ENCODE results near the gene CFAP57. TPM values are rescaled to one million over a fixed set of nuclear protein-coding genes. Genes with fewer than 3 reads are reported as not detected.

Gene CFAP57
- total and polyA plus RNA-seq, 2 of the 8 experiments (the other 6 are each of a cell fraction or from before 2014, with no cell fraction given): 0.20 to 0.80 TPM

DNA sequence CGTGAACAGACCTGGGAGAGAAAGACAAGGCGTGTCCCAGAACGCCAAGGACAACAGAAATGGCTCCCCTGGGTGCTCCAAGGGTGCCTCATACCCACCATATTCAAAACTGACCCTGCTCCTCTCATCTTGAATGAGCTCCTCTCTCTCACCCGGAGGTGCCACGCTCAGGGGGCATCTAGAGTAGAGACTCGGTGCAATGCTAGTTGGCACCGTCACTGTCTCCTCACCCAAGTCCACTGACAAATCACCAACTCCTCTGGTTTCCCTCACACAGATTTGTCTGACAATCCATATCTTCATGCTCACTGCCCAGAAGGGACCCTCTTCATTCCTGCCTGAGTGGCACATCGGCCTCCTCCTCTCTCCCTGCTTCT is 102.7 kb downstream of the CFAP57 start:
- H3K4me1 ChIP-seq (replicated peaks in 1 of 4; ENCODE audit: control insufficient read depth in 3 of 4, insufficient read depth in 4 of 4, low read length in 3 of 4): peaks cover 0 to 11% (median 3%) of the 10 kb centered on the region in 4 experiments; a peak in 4 of 7 replicates
- WGBS, 2 experiments (ENCODE audit: extremely low coverage in 1 of 2, insufficient coverage in 1 of 2, insufficient read length in 1 of 2, insufficient replicate concordance in 2 of 2, low coverage in 1 of 2, low lambda C conversion rate in 2 of 2, missing lambda C conversion rate in 1 of 2): 90% methylated on average over 8 of the region's 8 CpGs; no CpG with 5 or more reads in 1 of the 2 experiments
- no peak overlapping the region for H3K14ac ChIP-seq (ENCODE audit: insufficient read length)
- CTCF ChIA-PET (ENCODE audit: partially characterized antibody): interaction anchor here (2.7 kb wide), 1 partner anchor 11 kb away, joined by 10 read pairs; the partner anchor contains the start of gene C1orf210
- no peaks in the 10 kb centered on the region for H3K9me3 ChIP-seq (ENCODE audit: insufficient read depth in 2 of 2, low read depth in 1 of 2, low read length in 1 of 2)
- no peak overlapping the region for H2BK20ac ChIP-seq (ENCODE audit: low read length)
- H3K18ac ChIP-seq (ENCODE audit: extremely low read depth, low read length): no peak overlapping the region
- no peak for FAIRE-seq
- peaks cover 3% of the 10 kb centered on the region for H3K79me1 ChIP-seq (ENCODE audit: low read depth, low read length)
- no peak overlapping the region for H3K23ac ChIP-seq (ENCODE audit: insufficient read length)
- no peak overlapping the region for H3K27ac ChIP-seq (ENCODE audit: low read depth, low read length)
- H2BK5ac ChIP-seq (ENCODE audit: low read depth, low read length): no peak overlapping the region; the same call in 1 of the 2 replicates
- H4K20me1 ChIP-seq (replicated peaks in 1 of 2; ENCODE audit: control insufficient read depth in 1 of 2, insufficient read depth in 2 of 2, low read length in 2 of 2): no peaks in the 10 kb centered on the region
- no peak overlapping the region for H3K56ac ChIP-seq (replicated peaks; ENCODE audit: insufficient read length, low read depth, low read length)
- H3K79me2 ChIP-seq (ENCODE audit: control insufficient read depth in 1 of 2, insufficient read depth in 2 of 2, low read length in 2 of 2): 0 out of 4 replicates have a peak, but pooled peaks cover 0 to 3% of the 10 kb centered on the region in 2 experiments
- H2AFZ ChIP-seq (ENCODE audit: low read length): no peak overlapping the region
- H3K4me3 ChIP-seq (ENCODE audit: extremely low read depth in 1 of 4, insufficient read depth in 2 of 4, low read depth in 3 of 4, low read length in 4 of 4): no peak overlapping the region
- no peak overlapping the region for H4K8ac ChIP-seq (ENCODE audit: extremely low read depth, insufficient read depth, low read length)
- no peaks in the 10 kb centered on the region for H3K27me3 ChIP-seq (replicated peaks in 1 of 4; ENCODE audit: control insufficient read depth in 3 of 4, extremely low read depth in 1 of 4, insufficient read depth in 3 of 4, low read length in 3 of 4)
- no peak overlapping the region for H2AK5ac ChIP-seq (ENCODE audit: low read depth, low read length)
- no peak for DNase-seq (ENCODE audit: low read depth in 1 of 2, low spot score in 2 of 2)
- H2BK15ac ChIP-seq (ENCODE audit: low read length): no peak overlapping the region
- H4K5ac ChIP-seq (ENCODE audit: insufficient read length, low read depth, low read length): no peak overlapping the region
- H2BK12ac ChIP-seq (ENCODE audit: low read depth, low read length): no peak overlapping the region
- H3K36me3 ChIP-seq (ENCODE audit: control insufficient read depth in 2 of 4, insufficient read depth in 4 of 4, low read length in 3 of 4): peaks cover 2 to 12% (median 6%) of the 10 kb centered on the region in 4 experiments; a peak in 6 of 8 replicates
- H3K4ac ChIP-seq (replicated peaks; ENCODE audit: insufficient read length, low read depth, low read length): no peak overlapping the region
- H4K91ac ChIP-seq (replicated peaks; ENCODE audit: insufficient read length, low read length): no peak overlapping the region
- H3K23me2 ChIP-seq (ENCODE audit: low read depth, low read length): peaks cover 5% of the 10 kb centered on the region; the same call in 1 of the 2 replicates
- POLR2A ChIA-PET (ENCODE audit: partially characterized antibody): interaction anchor here (1.6 kb wide), 1 partner anchor 83 kb away, joined by 4 read pairs; the partner anchor contains the start of gene CDC20
- H3K4me2 ChIP-seq (ENCODE audit: insufficient read depth in 1 of 2, low read depth in 2 of 2, low read length in 2 of 2): no peak overlapping the region
- H2BK120ac ChIP-seq (replicated peaks; ENCODE audit: low read depth, low read length): no peak overlapping the region
- H3K9ac ChIP-seq (replicated peaks in 1 of 4; ENCODE audit: extremely low read depth in 1 of 4, low read depth in 3 of 4, low read length in 3 of 4): no peak overlapping the region
- TF ChIP-seq BCL11A (IDR thresholded peaks at IDR 0.05; ENCODE audit: low read depth in 2 of 2, low read length in 2 of 2) (no peak), JUN (IDR thresholded peaks at IDR 0.05; ENCODE audit: low read depth, low read length) (no peak), KDM1A (IDR thresholded peaks at IDR 0.05; ENCODE audit: borderline replicate concordance, low read length) (no peak), SP1 (IDR thresholded peaks at IDR 0.05; ENCODE audit: low read depth, low read length) (no peak), EGR1 (IDR thresholded peaks at IDR 0.05; ENCODE audit: borderline replicate concordance, low read depth, low read length) (no peak), HDAC6 (IDR thresholded peaks at IDR 0.05; ENCODE audit: low read depth, low read length) (no peak), TCF12 (IDR thresholded peaks at IDR 0.05; ENCODE audit: low read depth, low read length) (no peak), RBBP5 (IDR thresholded peaks at IDR 0.05; ENCODE audit: borderline replicate concordance, low read depth, low read length) (no peak), TAF1 (IDR thresholded peaks at IDR 0.05; ENCODE audit: low read depth, low read length) (no peak), MAFK (IDR thresholded peaks at IDR 0.05; ENCODE audit: low read depth, low read length) (no peak), POLR2A (IDR thresholded peaks at IDR 0.05; ENCODE audit: control extremely low read depth in 1 of 2, low read depth in 2 of 2, low read length in 2 of 2) (no peak), HDAC2 (IDR thresholded peaks at IDR 0.05; ENCODE audit: borderline replicate concordance in 1 of 2, low read depth in 2 of 2, low read length in 2 of 2) (no peak), SUZ12 (IDR thresholded peaks at IDR 0.05; ENCODE audit: low read length) (no peak), YY1 (IDR thresholded peaks at IDR 0.05; ENCODE audit: low read depth, low read length) (no peak)
- TF ChIP-seq, protein P1, sequence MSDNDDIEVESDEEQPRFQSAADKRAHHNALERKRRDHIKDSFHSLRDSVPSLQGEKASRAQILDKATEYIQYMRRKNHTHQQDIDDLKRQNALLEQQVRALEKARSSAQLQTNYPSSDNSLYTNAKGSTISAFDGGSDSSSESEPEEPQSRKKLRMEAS (IDR thresholded peaks at IDR 0.05): no peak

Measured in H1 (cell line).